Islet of Langerhans (tissue), 1 donor: ENCODE results near the gene SLC8A2.
"Not testable (repeated sequence)": the region's sequence is repeated elsewhere in the genome, so short reads cannot be mapped to it uniquely, and the experiment has no call there.

Experiments
- FAIRE-seq: peaks from one replicate; lab custom pipeline; 2011; peaks lifted over from hg19 to GRCh38; lab: Jason Lieb, UNC

Gene SLC8A2

GRCh38 chr19:47408156-47408938, 63.3 kb downstream of the SLC8A2 start:
- no peak for FAIRE-seq

- no peak for FAIRE-seq
Observed at GRCh38 chr19:47407417-47407774, 64.3 kb downstream of the SLC8A2 start.

- FAIRE-seq, result no peak
Observed at GRCh38 chr19:47406711-47407416, 64.8 kb downstream of the SLC8A2 start.

GRCh38 chr19:47405854-47406417, 65.8 kb downstream of the SLC8A2 start:
- no peak for FAIRE-seq

GRCh38 chr19:47405197-47405550, 66.5 kb downstream of the SLC8A2 start:
- FAIRE-seq, result no peak

- no peak for FAIRE-seq
Observed at GRCh38 chr19:47404334-47405196, 67.1 kb downstream of the SLC8A2 start.

GRCh38 chr19:47402504-47402903, 69.2 kb downstream of the SLC8A2 start:
- no peak for FAIRE-seq

- FAIRE-seq, result no peak
Observed at GRCh38 chr19:47398707-47399597, 72.7 kb downstream of the SLC8A2 start.

- no peak for FAIRE-seq
Observed at GRCh38 chr19:47391510-47392223, 80.0 kb downstream of the SLC8A2 start.

- FAIRE-seq, result no peak
Observed at GRCh38 chr19:47390533-47391488, 80.9 kb downstream of the SLC8A2 start.

GRCh38 chr19:47389150-47389556, 82.5 kb downstream of the SLC8A2 start:
- no peak for FAIRE-seq

GRCh38 chr19:47388721-47389120, 83.0 kb downstream of the SLC8A2 start:
- not testable (repeated sequence) for FAIRE-seq

GRCh38 chr19:47387623-47388022, 84.1 kb downstream of the SLC8A2 start:
- not testable (repeated sequence) for FAIRE-seq

GRCh38 chr19:47386582-47386981, 85.1 kb downstream of the SLC8A2 start:
- not testable (repeated sequence) for FAIRE-seq

GRCh38 chr19:47384533-47384932, 87.2 kb downstream of the SLC8A2 start:
- not testable (repeated sequence) for FAIRE-seq

- FAIRE-seq, result not testable (repeated sequence)
Observed at GRCh38 chr19:47383890-47384289, 87.8 kb downstream of the SLC8A2 start.

GRCh38 chr19:47381653-47382279, 89.9 kb downstream of the SLC8A2 start:
- FAIRE-seq, result no peak

GRCh38 chr19:47381121-47381520, 90.6 kb downstream of the SLC8A2 start:
- no peak for FAIRE-seq

- FAIRE-seq, result no peak
Observed at GRCh38 chr19:47380559-47380958, 91.1 kb downstream of the SLC8A2 start.
